IgD-negative memory B cell (primary cell): ENCODE results near the gene AK2. TPM values are rescaled to one million over a fixed set of nuclear protein-coding genes. Genes with fewer than 3 reads are reported as not detected.
"Not testable (repeated sequence)": the region's sequence is repeated elsewhere in the genome, so short reads cannot be mapped to it uniquely, and the experiment has no call there.

Source experiments
- H3K27ac Mint-ChIP-seq, 3 donors: one replicate each; pipeline ENCODE4 v1.8.0; 2020 to 2022; ENCODE audit warnings: mild to moderate bottlenecking in 3 of 3, mixed read lengths in 3 of 3, moderate library complexity in 1 of 3
- H3K27me3 Mint-ChIP-seq: one replicate; pipeline ENCODE4 v1.8.0; 2021; ENCODE audit warnings: mixed read lengths
- H3K36me3 Mint-ChIP-seq: one replicate; pipeline ENCODE4 v1.8.0; 2020; ENCODE audit warnings: mild to moderate bottlenecking, mixed read lengths
- H3K4me1 Mint-ChIP-seq, 3 donors: one replicate each; pipeline ENCODE4 v1.8.0; 2020 to 2022; ENCODE audit warnings: mixed read lengths in 3 of 3, mild to moderate bottlenecking in 1 of 3
- H3K4me3 Mint-ChIP-seq, 4 donors: one replicate each; pipeline ENCODE4 v1.8.0; 2020 to 2022; ENCODE audit warnings: mild to moderate bottlenecking in 4 of 4, mixed read lengths in 4 of 4, moderate library complexity in 3 of 4
- H3K9me3 Mint-ChIP-seq, 3 donors: one replicate each; pipeline ENCODE4 v1.8.0; 2020 to 2021; ENCODE audit warnings: mixed read lengths in 3 of 3, mild to moderate bottlenecking in 1 of 3
- polyA plus RNA-seq: library from polyadenylated mRNA; unstranded; fragments of 300-500 nt; fragmentation: Illumina TruSeq; gene quantifications from one replicate; pipeline ENCODE4 v1.2.3, GENCODE V29; 2021

The AK2 gene
- polyA plus RNA-seq: 112 TPM

DNA sequence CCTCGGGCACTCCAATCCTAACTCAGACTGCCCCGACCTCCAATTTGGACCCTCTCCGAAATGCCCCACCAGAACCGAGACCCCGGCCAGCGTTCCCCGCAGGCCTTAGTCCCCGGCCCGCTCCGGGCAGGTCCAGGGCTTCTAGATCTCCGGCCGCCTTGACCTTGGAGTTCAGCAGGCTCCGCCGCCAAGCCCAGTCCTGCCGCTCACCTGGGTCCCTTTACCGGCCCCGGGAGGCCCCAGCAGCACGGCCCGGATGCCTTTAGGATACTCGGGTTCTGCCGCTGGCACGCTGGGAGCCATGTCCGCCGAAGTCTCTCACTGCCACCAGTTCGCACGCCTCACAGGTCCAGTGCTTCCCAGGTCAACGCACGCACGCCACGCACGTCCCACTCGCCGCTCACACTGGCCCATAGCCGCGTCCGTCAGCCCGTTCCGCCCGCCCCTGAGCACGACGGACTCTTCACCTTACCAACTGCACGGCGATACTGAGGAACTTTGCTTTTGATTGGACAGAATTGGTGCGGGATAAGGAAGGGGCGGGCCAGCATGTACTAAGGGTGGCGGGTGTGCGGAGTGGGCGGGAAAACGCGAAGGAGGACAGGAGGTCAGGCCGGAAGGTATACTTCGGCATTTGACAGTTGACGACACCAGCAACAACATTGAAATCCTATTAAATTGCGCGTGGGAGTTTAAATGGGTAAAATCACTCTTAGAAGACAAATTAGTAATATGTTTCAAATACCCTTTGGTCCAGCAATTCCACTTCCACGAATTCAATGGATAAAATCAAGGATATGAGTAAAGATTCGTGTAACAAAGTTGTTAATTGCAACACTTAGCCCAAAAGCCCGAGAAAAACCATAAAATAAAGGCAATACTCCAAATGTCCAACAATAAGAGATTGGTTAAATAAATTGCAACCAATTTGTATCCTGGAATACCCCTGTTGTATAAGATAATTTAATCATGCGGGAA, at the start of gene AK2:
TSS of gene AK2 (minus strand) at position 358 of the 978 bp plus-strand sequence. CDS start at position 303, 55 bp downstream.
- H3K4me1 Mint-ChIP-seq: peaks cover 25 to 36% (median 29%) of the 10 kb centered on the region in 3 donors

DNA sequence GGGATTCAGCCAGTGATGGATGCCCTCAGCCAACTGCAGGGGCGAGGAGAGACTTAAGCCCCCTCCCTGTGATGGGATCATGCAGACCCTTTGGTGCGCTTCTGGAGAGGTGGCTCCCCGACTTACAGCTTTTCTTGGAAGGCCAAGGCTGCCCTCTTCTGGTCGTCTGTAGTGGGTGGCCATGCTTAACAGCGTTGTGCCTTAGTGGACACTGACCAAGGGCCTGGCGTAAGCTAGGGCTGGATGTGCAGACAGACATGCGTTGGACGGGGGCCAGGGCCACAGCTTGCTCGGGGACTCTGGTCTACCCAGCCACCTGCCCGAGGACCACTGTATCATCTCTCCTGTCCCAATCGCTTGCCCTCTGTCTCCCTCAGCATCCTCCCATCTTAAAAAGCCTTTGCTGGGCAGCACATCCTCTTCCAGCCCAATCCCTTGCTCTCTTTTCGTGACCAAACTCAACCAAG, 49.7 kb upstream of the AK2 start:
- Mint-ChIP-seq H3K27me3 (peaks cover 7% of the 10 kb centered on the region), H3K9me3 (no peaks in the 10 kb centered on the region), H3K27ac (peak overlapping the region in 1 of 3 donors; percentile 38), H3K36me3 (no peaks in the 10 kb centered on the region), H3K4me3 (peak overlapping the region in 1 of 4 donors; percentile 78), H3K4me1 (peaks cover 13 to 26% (median 23%) of the 10 kb centered on the region in 3 donors)

More for the DNA sequence above, at the start of gene AK2:
- H3K27me3 Mint-ChIP-seq: peaks cover 2% of the 10 kb centered on the region
- peak within 1 kb of the TSS in 2 of 3 donors; percentile 32 to 42 for H3K27ac Mint-ChIP-seq
- H3K4me3 Mint-ChIP-seq: peak within 1 kb of the TSS; percentile 74 to 99 (median 96)
- H3K36me3 Mint-ChIP-seq: peaks cover 1% of the 10 kb centered on the region
- no peaks in the 10 kb centered on the region for H3K9me3 Mint-ChIP-seq

DNA sequence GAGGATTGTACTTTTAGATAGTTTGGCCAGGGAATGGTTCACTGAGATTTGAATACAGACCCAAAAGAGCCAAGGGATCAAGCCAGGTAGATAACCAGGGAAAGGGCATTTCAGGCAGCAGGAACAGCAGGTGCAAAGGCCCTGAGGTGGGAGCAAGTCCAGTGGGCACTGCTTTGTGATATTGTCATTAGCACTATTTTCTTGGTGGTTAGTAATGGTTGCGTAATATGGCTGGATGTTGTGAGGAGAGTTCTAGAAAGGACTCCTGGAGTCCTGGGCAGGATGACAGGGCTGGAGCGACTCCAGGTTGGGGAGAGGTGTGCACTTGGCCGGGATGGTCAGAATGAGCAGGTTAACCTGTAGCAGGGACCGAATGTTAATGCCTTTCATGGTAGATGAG, 48.6 kb upstream of the AK2 start:
- Mint-ChIP-seq H3K4me1 (peaks cover 20 to 32% (median 25%) of the 10 kb centered on the region in 3 donors), H3K36me3 (no peaks in the 10 kb centered on the region), H3K27ac (no peak overlapping the region), H3K9me3 (no peaks in the 10 kb centered on the region), H3K27me3 (peaks cover 10% of the 10 kb centered on the region), H3K4me3 (no peak overlapping the region)

- Mint-ChIP-seq H3K9me3 (no peaks in the 10 kb centered on the region), H3K27ac (no peak overlapping the region), H3K4me1 (peaks cover 11 to 20% (median 15%) of the 10 kb centered on the region in 3 donors), H3K36me3 (no peaks in the 10 kb centered on the region), H3K27me3 (peaks cover 10% of the 10 kb centered on the region), H3K4me3 (peak overlapping the region; percentile 49 to 79 (median 64))
Measured at GRCh38 chr1:33082575-33083108, 46.0 kb upstream of the AK2 start.

DNA sequence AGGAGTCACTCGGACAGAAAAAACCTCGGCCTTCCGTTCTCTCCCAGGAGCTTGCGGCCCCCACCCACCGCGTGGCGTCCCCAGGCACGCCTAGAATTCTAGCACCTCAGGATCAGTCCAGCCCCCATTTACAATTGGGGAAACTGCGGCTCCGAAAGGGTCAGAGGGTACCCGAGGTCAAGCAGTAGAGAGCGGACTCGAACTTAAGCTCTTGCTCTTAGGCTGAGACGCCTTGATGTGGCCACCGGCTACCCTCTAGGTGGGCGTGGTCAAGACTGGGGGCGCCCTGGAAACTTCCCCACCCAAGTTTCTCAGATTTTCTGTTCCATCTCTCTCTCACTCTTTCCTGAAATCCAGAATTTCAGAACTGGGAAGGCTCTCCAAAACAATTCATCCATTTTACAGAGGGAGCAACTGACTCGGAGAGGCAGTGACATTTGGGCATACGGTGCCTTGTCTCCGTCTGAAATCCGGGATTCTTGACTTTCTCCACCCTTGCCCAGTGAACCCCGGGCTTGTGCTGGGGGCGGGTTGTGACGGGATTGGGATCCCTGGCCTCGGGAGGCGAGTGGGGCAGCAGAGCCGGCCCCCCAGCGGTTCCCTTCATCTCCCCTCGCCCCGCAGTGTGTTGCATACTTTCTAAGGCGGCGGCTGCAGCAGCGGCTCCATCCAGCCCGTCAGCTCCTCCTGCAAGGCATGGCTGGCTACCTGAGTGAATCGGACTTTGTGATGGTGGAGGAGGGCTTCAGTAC, 45.0 kb upstream of the AK2 start:
- Mint-ChIP-seq H3K4me3 (peak overlapping the region; percentile 82 to 93 (median 88)), H3K36me3 (peaks cover 1% of the 10 kb centered on the region), H3K27me3 (peaks cover 11% of the 10 kb centered on the region), H3K27ac (peak overlapping the region in 1 of 3 donors; percentile 61), H3K9me3 (no peaks in the 10 kb centered on the region), H3K4me1 (peaks cover 10 to 16% (median 11%) of the 10 kb centered on the region in 3 donors)

GRCh38 chr1:33080885-33081553, 44.3 kb upstream of the AK2 start, which contains the start of gene AZIN2:
Gene AZIN2 (plus strand): TSS chr1:33081153. CDS start chr1:33082250, 1,097 bp downstream.
- peak within 1 kb of the TSS; percentile 82 to 93 (median 88) for H3K4me3 Mint-ChIP-seq
- peaks cover 11% of the 10 kb centered on the region for H3K27me3 Mint-ChIP-seq
- H3K4me1 Mint-ChIP-seq: peaks cover 10 to 14% (median 10%) of the 10 kb centered on the region in 3 donors
- peak within 1 kb of the TSS in 2 of 3 donors; percentile 61 to 91 for H3K27ac Mint-ChIP-seq
- H3K36me3 Mint-ChIP-seq: peaks cover 1% of the 10 kb centered on the region
- no peaks in the 10 kb centered on the region for H3K9me3 Mint-ChIP-seq

- peaks cover 1% of the 10 kb centered on the region for H3K36me3 Mint-ChIP-seq
Measured at GRCh38 chr1:33080373-33080772, 43.7 kb upstream of the AK2 start.

DNA sequence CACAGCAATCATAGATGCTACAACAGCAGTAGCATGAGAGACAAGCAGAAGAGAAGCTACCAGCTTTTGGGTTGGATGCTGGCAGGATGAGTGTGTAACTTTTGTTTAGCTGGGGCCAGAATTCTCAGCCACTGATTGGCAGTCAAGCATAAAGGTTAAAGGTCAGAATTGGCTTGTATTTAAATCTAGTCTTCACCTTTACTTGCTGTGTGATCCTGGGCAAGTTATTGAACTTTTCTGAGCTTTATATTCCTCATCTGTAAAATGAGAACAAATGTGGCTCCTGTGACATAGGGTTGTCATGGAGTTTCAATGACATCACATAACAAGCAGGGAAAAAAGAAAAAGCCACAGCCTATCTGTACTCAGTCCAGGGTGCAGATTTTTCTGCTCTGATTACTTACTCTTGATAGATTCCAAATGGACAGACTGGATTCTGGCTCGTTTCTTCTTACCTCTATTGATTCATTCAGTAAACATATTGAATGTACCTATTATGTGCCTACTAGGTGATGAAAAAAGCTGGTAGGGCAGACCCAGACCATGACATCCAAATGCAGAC, 41.4 kb upstream of the AK2 start:
- Mint-ChIP-seq H3K4me1 (peaks cover 10 to 14% (median 10%) of the 10 kb centered on the region in 3 donors), H3K36me3 (peaks cover 1% of the 10 kb centered on the region), H3K27me3 (peaks cover 11% of the 10 kb centered on the region), H3K27ac (no peak overlapping the region), H3K4me3 (no peak overlapping the region), H3K9me3 (no peaks in the 10 kb centered on the region)

More at GRCh38 chr1:33080373-33080772, 43.7 kb upstream of the AK2 start:
- Mint-ChIP-seq H3K4me3 (peak overlapping the region; percentile 82 to 93 (median 88)), H3K27me3 (peaks cover 11% of the 10 kb centered on the region), H3K27ac (peak overlapping the region in 2 of 3 donors; percentile 61 to 91), H3K9me3 (no peaks in the 10 kb centered on the region), H3K4me1 (peaks cover 10 to 14% (median 10%) of the 10 kb centered on the region in 3 donors)

GRCh38 chr1:33074193-33074945, 37.7 kb upstream of the AK2 start:
- Mint-ChIP-seq H3K9me3 (peaks cover 0 to 8% (median 0%) of the 10 kb centered on the region in 3 donors), H3K27ac (no peak overlapping the region), H3K4me1 (peaks cover 0 to 2% (median 0%) of the 10 kb centered on the region in 3 donors), H3K36me3 (peaks cover 1% of the 10 kb centered on the region), H3K4me3 (no peak overlapping the region), H3K27me3 (peaks cover 1% of the 10 kb centered on the region)

- Mint-ChIP-seq H3K4me3 (no peak overlapping the region), H3K4me1 (peaks cover 0 to 2% (median 0%) of the 10 kb centered on the region in 3 donors), H3K36me3 (peaks cover 1% of the 10 kb centered on the region), H3K9me3 (peaks cover 0 to 11% (median 0%) of the 10 kb centered on the region in 3 donors), H3K27me3 (peaks cover 1% of the 10 kb centered on the region), H3K27ac (no peak overlapping the region)
Measured at GRCh38 chr1:33072707-33073106, 36.0 kb upstream of the AK2 start.

DNA sequence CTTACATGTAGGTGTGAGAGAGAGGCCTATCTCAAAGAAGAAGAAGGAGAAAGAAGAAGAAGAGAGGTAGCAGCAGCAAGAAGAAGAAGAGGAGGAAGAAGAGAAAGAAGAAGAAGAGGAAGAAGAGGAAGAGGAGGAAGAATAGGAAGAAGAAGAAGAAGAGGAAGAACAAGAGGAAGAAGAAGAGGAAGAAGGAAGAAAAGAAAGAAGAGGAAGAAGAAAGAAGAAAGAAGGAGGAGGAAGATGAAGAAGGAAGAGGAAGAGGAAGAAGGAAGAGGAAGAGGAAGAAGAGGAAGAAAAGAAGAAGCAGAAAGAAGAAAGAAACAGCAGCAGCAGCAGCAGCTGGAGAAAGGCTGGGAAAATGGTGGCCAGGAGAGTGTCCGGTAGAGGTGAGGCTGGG, 33.9 kb upstream of the AK2 start:
- Mint-ChIP-seq H3K36me3 (no peaks in the 10 kb centered on the region), H3K27ac (no peak overlapping the region), H3K4me3 (no peak overlapping the region), H3K9me3 (peaks cover 1 to 25% (median 12%) of the 10 kb centered on the region in 3 donors), H3K27me3 (peaks cover 1% of the 10 kb centered on the region), H3K4me1 (peaks cover 0 to 2% (median 0%) of the 10 kb centered on the region in 3 donors)

- not testable (repeated sequence) for H3K4me1 Mint-ChIP-seq, H3K4me3 Mint-ChIP-seq, H3K27ac Mint-ChIP-seq, H3K36me3 Mint-ChIP-seq, H3K27me3 Mint-ChIP-seq
- H3K9me3 Mint-ChIP-seq: peaks cover 3 to 41% (median 31%) of the 10 kb centered on the region in 3 donors
Measured at GRCh38 chr1:33068108-33068507, 31.4 kb upstream of the AK2 start.

DNA sequence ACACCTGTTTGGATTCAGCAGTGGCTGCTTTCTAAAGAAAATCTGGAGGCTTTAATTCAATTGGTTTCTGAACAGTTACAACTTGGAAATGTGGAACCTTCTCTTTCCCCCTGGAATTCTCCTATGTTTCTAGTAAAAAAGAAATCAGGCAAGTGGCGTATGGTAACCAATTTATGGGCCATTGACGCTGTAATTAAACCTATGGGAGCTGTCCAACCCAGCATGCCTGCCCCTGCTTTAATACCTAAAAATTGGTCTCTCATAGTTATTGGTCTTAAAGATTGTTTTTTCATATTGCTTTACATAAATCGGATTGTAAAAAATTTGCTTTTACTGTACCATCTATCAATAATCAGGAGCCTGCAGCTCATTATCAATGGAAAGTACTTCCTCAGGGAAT, 29.8 kb upstream of the AK2 start:
- not testable (repeated sequence) for H3K4me1 Mint-ChIP-seq, H3K27ac Mint-ChIP-seq, H3K36me3 Mint-ChIP-seq, H3K27me3 Mint-ChIP-seq, H3K4me3 Mint-ChIP-seq
- H3K9me3 Mint-ChIP-seq: peaks cover 9 to 48% (median 37%) of the 10 kb centered on the region in 3 donors
